Caco-2 (cell line): ENCODE data around the gene ESYT1. TPM values are rescaled to one million over a fixed set of nuclear protein-coding genes. Genes with fewer than 3 reads are reported as not detected.
A peak's percentile ranks its signal among the peaks of the same experiment; 100 is the strongest.

Experiments
- BruUV-seq: library from RNA; stranded (reverse); fragments of 400-500 nt; replicated peaks from 2 replicates; lab custom pipeline; 2021; lab: Mats Ljungman, UMichigan
- CTCF ChIA-PET: fragments of 300-600 bp; sonication (Branson Sonifier 250); formaldehyde crosslinking; loops from one replicate; lab custom pipeline; 2022; ENCODE audit warnings: antibody characterized with exemption; lab: Charles Lee
- POLR2A ChIA-PET: fragments of 300-600 bp; sonication (Branson Sonifier 250); formaldehyde crosslinking; loops from one replicate; lab custom pipeline; 2022; ENCODE audit warnings: antibody characterized with exemption; lab: Charles Lee
- DNase-seq, 2 experiments: peaks; one replicate each; pipeline versions ENCODE4 v3.0.0 to v3.0.0-alpha.2; 2020 to 2022
- H3K27me3 ChIP-seq: replicated peaks from 2 replicates; pipeline ENCODE4 v1.6.0; 2011; ENCODE audit warnings: low read length; ENCODE audit not compliant: control insufficient read depth, insufficient read depth
- H3K36me3 ChIP-seq: 2 replicates; pipeline ENCODE4 v1.5.1; 2011; ENCODE audit warnings: low read length; ENCODE audit not compliant: control insufficient read depth, insufficient read depth
- H3K4me1 ChIP-seq: fragments of 250-450 bp; sonication (Bioruptor Pico); 2 replicates; pipeline ENCODE4 v1.5.1; 2020; ENCODE audit warnings: mild to moderate bottlenecking
- H3K4me3 ChIP-seq: 2 replicates; pipeline ENCODE4 v1.5.1; 2011; ENCODE audit warnings: low read depth, mild to moderate bottlenecking, control low read depth, low read length
- H3K9me3 ChIP-seq: fragments of 250-450 bp; sonication (Bioruptor Pico); 2 replicates; pipeline ENCODE4 v1.5.1; 2020; ENCODE audit warnings: mild to moderate bottlenecking, moderate library complexity
- H3K27ac Mint-ChIP-seq: one replicate; pipeline ENCODE4 v1.8.0; 2022; ENCODE audit warnings: mixed read lengths; ENCODE audit not compliant: unreplicated experiment
- H3K27me3 Mint-ChIP-seq: one replicate; pipeline ENCODE4 v1.8.0; 2022; ENCODE audit warnings: mixed read lengths; ENCODE audit not compliant: insufficient read depth, unreplicated experiment
- H3K36me3 Mint-ChIP-seq: one replicate; pipeline ENCODE4 v1.8.0; 2022; ENCODE audit warnings: mild to moderate bottlenecking, mixed read lengths; ENCODE audit not compliant: insufficient read depth, unreplicated experiment
- H3K4me1 Mint-ChIP-seq: one replicate; pipeline ENCODE4 v1.8.0; 2022; ENCODE audit warnings: low read depth, mixed read lengths; ENCODE audit not compliant: unreplicated experiment
- H3K4me3 Mint-ChIP-seq: one replicate; pipeline ENCODE4 v1.8.0; 2022; ENCODE audit warnings: mild to moderate bottlenecking, moderate library complexity, mixed read lengths; ENCODE audit not compliant: unreplicated experiment
- H3K9me3 Mint-ChIP-seq: one replicate; pipeline ENCODE4 v1.8.0; 2022; ENCODE audit warnings: mixed read lengths; ENCODE audit not compliant: unreplicated experiment
- intact Hi-C: fragments of 100-400 bp; cut with micrococcal nuclease; formaldehyde crosslinking; loops from one replicate; pipeline ENCODE4 v1.10.0; 2022; ENCODE audit not compliant: unreplicated experiment
- total RNA-seq: library from RNA; stranded (reverse); gene quantifications from 2 replicates; pipeline ENCODE4 v1.2.3, GENCODE V29; 2022
- TF ChIP-seq, protein P1 (sequence below), 2 experiments: fragments of 200-600 bp in 1 of 2; IDR thresholded peaks; 1 replicate in 1 of 2; 2 replicates in 1 of 2; pipeline versions ENCODE4 v1.5.1 to v1.8.0; 2011 to 2022; ENCODE audit warnings: antibody characterized with exemption in 1 of 2, control low read depth in 1 of 2, inconsistent platforms in 1 of 2, low read depth in 1 of 2, low read length in 1 of 2, mild to moderate bottlenecking in 1 of 2, moderate library complexity in 1 of 2; ENCODE audit not compliant: insufficient read depth in 1 of 2, severe bottlenecking in 1 of 2, unreplicated experiment in 1 of 2

Gene ESYT1
- total RNA-seq, 1 experiment from 2014 or later, result 79.0 TPM

DNA sequence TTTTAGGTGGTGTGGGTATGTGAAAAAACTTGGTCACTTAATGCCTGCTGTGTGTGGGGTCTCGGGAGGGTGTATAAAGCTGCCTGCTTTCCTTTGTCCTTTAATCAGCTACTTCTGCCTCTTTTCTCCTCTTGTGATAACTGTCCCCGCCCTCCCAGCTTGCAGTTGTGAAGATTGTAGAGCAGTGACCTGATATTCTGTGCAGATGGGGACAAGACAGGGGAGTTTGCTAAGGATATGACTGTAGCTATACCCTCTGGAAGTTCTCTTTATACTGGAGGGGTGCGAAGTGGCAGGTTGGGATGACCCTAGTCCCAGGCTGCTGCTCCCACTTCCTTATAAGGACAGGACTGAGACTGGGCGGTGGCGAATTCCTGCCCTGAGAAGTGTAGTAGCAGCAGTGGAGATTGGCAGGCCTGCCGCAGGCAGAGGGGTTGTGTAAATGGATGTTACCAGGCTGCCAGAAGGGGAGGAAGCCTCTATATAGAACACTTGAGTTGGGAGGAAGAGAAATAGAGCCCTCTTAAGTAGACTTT lies 30.9 kb downstream of the ESYT1 start:
- peak overlapping the region; percentile 79 for H3K4me3 Mint-ChIP-seq
- ChIA-PET POLR2A (interaction anchor here (0.8 to 2.2 kb wide), 9 partner anchors 30 to 201 kb away, joined by 3 to 27 read pairs (median 6); partner anchors contain the start of genes ESYT1, PA2G4, RNF41 and SMARCC2), CTCF (interaction anchor here (1.7 to 2.2 kb wide), 3 partner anchors 30 to 40 kb away, joined by 7 to 24 read pairs (median 14); partner anchors contain the start of genes ESYT1, SMARCC2 and ZC3H10)
- Histone ChIP-seq H3K4me1 (peaks cover 14% of the 10 kb centered on the region), H3K36me3 (no peaks in the 10 kb centered on the region; the same call in none of the 2 replicates), H3K27me3 (no peaks in the 10 kb centered on the region), H3K4me3 (peak overlapping the region; percentile 59), H3K9me3 (no peaks in the 10 kb centered on the region)
- no peaks in the 10 kb centered on the region for H3K27me3 Mint-ChIP-seq
- H3K4me1 Mint-ChIP-seq, result peaks cover 33% of the 10 kb centered on the region
- peaks cover 78% of the 10 kb centered on the region for H3K36me3 Mint-ChIP-seq
- H3K9me3 Mint-ChIP-seq, result no peaks in the 10 kb centered on the region
- TSS peak; percentile 65 for BruUV-seq
- TF ChIP-seq, protein P1, sequence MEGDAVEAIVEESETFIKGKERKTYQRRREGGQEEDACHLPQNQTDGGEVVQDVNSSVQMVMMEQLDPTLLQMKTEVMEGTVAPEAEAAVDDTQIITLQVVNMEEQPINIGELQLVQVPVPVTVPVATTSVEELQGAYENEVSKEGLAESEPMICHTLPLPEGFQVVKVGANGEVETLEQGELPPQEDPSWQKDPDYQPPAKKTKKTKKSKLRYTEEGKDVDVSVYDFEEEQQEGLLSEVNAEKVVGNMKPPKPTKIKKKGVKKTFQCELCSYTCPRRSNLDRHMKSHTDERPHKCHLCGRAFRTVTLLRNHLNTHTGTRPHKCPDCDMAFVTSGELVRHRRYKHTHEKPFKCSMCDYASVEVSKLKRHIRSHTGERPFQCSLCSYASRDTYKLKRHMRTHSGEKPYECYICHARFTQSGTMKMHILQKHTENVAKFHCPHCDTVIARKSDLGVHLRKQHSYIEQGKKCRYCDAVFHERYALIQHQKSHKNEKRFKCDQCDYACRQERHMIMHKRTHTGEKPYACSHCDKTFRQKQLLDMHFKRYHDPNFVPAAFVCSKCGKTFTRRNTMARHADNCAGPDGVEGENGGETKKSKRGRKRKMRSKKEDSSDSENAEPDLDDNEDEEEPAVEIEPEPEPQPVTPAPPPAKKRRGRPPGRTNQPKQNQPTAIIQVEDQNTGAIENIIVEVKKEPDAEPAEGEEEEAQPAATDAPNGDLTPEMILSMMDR (IDR thresholded peaks at IDR 0.05; ENCODE audit: insufficient read depth in 1 of 2, low read depth in 1 of 2, low read length in 1 of 2, severe bottlenecking in 1 of 2, unreplicated experiment in 1 of 2), result no peak
- peak; percentile 75 to 83 for DNase-seq
- intact Hi-C loops, result loop anchor here (1.0 kb wide), 1 partner anchor 30 kb away; the partner anchor contains the start of gene SMARCC2
- peak overlapping the region; percentile 88 for H3K27ac Mint-ChIP-seq

DNA sequence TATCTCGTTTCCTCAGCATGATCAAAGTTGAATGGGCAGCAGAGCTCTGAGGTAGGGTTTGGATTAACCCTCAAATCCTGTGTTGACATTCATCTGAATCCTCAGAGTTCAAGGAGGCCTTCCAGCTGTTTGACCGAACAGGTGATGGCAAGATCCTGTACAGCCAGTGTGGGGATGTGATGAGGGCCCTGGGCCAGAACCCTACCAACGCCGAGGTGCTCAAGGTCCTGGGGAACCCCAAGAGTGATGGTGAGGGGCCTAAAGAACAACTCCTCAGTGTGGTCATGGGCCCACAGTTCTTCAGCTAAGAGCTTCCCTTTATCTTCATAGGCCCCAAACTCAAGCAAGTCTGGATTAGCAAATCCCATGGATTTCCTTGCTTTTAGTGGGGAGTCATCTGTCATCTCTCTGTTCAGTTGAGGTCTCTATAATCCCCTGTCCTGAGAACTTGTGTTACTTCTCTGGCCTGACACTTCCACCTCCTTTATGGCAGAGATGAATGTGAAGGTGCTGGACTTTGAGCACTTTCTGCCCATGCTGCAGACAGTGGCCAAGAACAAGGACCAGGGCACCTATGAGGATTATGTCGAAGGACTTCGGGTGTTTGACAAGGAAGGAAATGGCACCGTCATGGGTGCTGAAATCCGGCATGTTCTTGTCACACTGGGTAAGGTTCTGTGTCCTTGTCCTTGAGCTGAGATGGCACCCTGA lies 31.6 kb downstream of the ESYT1 start:
- TF ChIP-seq, protein P1 (IDR thresholded peaks at IDR 0.05; ENCODE audit: insufficient read depth in 1 of 2, low read depth in 1 of 2, low read length in 1 of 2, severe bottlenecking in 1 of 2, unreplicated experiment in 1 of 2), result no peak
- H3K4me3 ChIP-seq, result peak overlapping the region; percentile 59
- Mint-ChIP-seq H3K27me3 (no peaks in the 10 kb centered on the region), H3K4me3 (peak overlapping the region; percentile 79), H3K9me3 (no peaks in the 10 kb centered on the region), H3K36me3 (peaks cover 84% of the 10 kb centered on the region), H3K27ac (peak overlapping the region; percentile 88), H3K4me1 (peaks cover 32% of the 10 kb centered on the region)
- intact Hi-C loops, result loop anchor here (1.0 kb wide), 1 partner anchor 30 kb away; the partner anchor contains the start of gene SMARCC2
- no TSS peak for BruUV-seq
- peaks cover 14% of the 10 kb centered on the region for H3K4me1 ChIP-seq
- H3K9me3 ChIP-seq, result no peaks in the 10 kb centered on the region
- POLR2A ChIA-PET, result interaction anchor here (1.2 to 2.2 kb wide), 4 partner anchors 31 to 56 kb away, joined by 4 to 27 read pairs (median 8); partner anchors contain the start of genes ESYT1, PA2G4 and ZC3H10
- no peaks in the 10 kb centered on the region for H3K27me3 ChIP-seq
- DNase-seq, result no peak
- CTCF ChIA-PET, result interaction anchor here (1.7 to 2.2 kb wide), 3 partner anchors 30 to 41 kb away, joined by 7 to 24 read pairs (median 14); partner anchors contain the start of genes ESYT1, SMARCC2 and ZC3H10
- H3K36me3 ChIP-seq, result no peaks in the 10 kb centered on the region; the same call in none of the 2 replicates

DNA sequence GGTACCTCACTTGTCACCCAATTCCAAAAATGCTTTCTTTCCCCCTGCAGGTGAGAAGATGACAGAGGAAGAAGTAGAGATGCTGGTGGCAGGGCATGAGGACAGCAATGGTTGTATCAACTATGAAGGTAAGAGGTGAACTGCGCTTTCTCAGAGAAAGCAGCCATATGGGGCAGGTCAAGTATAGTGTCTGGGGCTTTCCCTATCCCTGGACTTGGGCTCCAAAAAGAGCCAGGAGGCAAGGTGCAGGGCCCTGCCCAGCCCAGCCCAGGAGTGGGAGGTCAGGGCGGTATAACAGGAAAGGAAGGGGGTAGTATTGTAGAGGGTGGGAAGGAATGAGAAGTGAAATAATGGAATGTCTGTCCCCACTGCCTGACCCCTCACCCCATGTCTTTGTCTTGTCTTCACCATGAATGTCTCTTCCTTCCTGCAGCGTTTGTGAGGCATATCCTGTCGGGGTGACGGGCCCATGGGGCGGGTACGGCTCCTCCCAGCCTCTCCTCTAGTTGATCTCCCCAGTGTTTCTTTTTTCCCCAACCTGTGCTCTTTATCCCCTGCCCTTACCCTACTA lies 32.2 kb downstream of the ESYT1 start:
- H3K36me3 Mint-ChIP-seq, result peaks cover 90% of the 10 kb centered on the region
- TF ChIP-seq, protein P1 (IDR thresholded peaks at IDR 0.05; ENCODE audit: insufficient read depth in 1 of 2, low read depth in 1 of 2, low read length in 1 of 2, severe bottlenecking in 1 of 2, unreplicated experiment in 1 of 2), result no peak
- H3K36me3 ChIP-seq, result no peaks in the 10 kb centered on the region; the same call in none of the 2 replicates
- POLR2A ChIA-PET, result interaction anchor here (1.2 to 1.5 kb wide), 2 partner anchors 11 to 32 kb away, joined by 3 to 4 read pairs; partner anchors contain the start of gene ESYT1
- intact Hi-C loops, result no loop called here
- peaks cover 14% of the 10 kb centered on the region for H3K4me1 ChIP-seq
- peak overlapping the region; percentile 88 for H3K27ac Mint-ChIP-seq
- H3K27me3 Mint-ChIP-seq, result no peaks in the 10 kb centered on the region
- peak overlapping the region; percentile 79 for H3K4me3 Mint-ChIP-seq
- H3K4me1 Mint-ChIP-seq, result peaks cover 25% of the 10 kb centered on the region
- no TSS peak for BruUV-seq
- no peak overlapping the region for H3K4me3 ChIP-seq
- CTCF ChIA-PET, result no interaction called here
- H3K9me3 ChIP-seq, result no peaks in the 10 kb centered on the region
- H3K9me3 Mint-ChIP-seq, result no peaks in the 10 kb centered on the region
- DNase-seq, result no peak
- no peaks in the 10 kb centered on the region for H3K27me3 ChIP-seq
